Activated naive CD4-positive, alpha-beta T cell treated with anti-CD3 and anti-CD28 coated beads, Interleukin-2, amount 10 ng/mL, durations not matched to agents 7 days and 5 days (primary cell): ENCODE measurements around the gene C20orf173.
A peak's percentile ranks its signal among the peaks of the same experiment; 100 is the strongest.

Source experiments
- CTCF ChIA-PET: fragments of 350-600 bp; sonication (Branson Sonifier 250); formaldehyde crosslinking; loops from one replicate; lab custom pipeline; 2021; ENCODE audit warnings: antibody characterized with exemption; lab: Charles Lee
- DNase-seq: peaks from one replicate; pipeline ENCODE4 v3.0.0-alpha.2; 2020
- H3K27ac Mint-ChIP-seq: one replicate; pipeline ENCODE4 v1.8.0; 2021; ENCODE audit warnings: mild to moderate bottlenecking, moderate library complexity, mixed read lengths
- H3K27me3 Mint-ChIP-seq: one replicate; pipeline ENCODE4 v1.8.0; 2021; ENCODE audit warnings: mild to moderate bottlenecking, mixed read lengths
- H3K36me3 Mint-ChIP-seq: one replicate; pipeline ENCODE4 v1.8.0; 2021; ENCODE audit warnings: mixed read lengths
- H3K4me1 Mint-ChIP-seq: one replicate; pipeline ENCODE4 v1.8.0; 2021; ENCODE audit warnings: mixed read lengths
- H3K4me3 Mint-ChIP-seq: one replicate; pipeline ENCODE4 v1.8.0; 2021; ENCODE audit warnings: mild to moderate bottlenecking, moderate library complexity, mixed read lengths
- H3K9me3 Mint-ChIP-seq: one replicate; pipeline ENCODE4 v1.8.0; 2021; ENCODE audit warnings: mixed read lengths

Gene C20orf173

GRCh38 chr20:35529552-35529951 is at the start of gene C20orf173:
Gene C20orf173 (minus strand): TSS chr20:35529652. CDS start chr20:35529373, 279 bp downstream.
- Mint-ChIP-seq H3K27ac (no peak within 1 kb of the TSS), H3K27me3 (peaks cover 7% of the 10 kb centered on the region), H3K9me3 (no peaks in the 10 kb centered on the region), H3K4me3 (no peak within 1 kb of the TSS), H3K36me3 (no peaks in the 10 kb centered on the region), H3K4me1 (no peaks in the 10 kb centered on the region)
- CTCF ChIA-PET = no interaction called here
- DNase-seq = no peak

- CTCF ChIA-PET = no interaction called here
- Mint-ChIP-seq H3K27me3 (peaks cover 31% of the 10 kb centered on the region), H3K4me3 (no peak overlapping the region), H3K27ac (no peak overlapping the region), H3K36me3 (no peaks in the 10 kb centered on the region), H3K9me3 (no peaks in the 10 kb centered on the region), H3K4me1 (no peaks in the 10 kb centered on the region)
- no peak for DNase-seq
These were observed 49.7 kb upstream of the C20orf173 start for GRCh38 chr20:35579196-35579595.

- H3K4me3 Mint-ChIP-seq = no peak overlapping the region
- no peak overlapping the region for H3K27ac Mint-ChIP-seq
- H3K36me3 Mint-ChIP-seq = no peaks in the 10 kb centered on the region
- no peaks in the 10 kb centered on the region for H3K4me1 Mint-ChIP-seq
- no peak for DNase-seq
- no peaks in the 10 kb centered on the region for H3K9me3 Mint-ChIP-seq
- CTCF ChIA-PET = no interaction called here
- peaks cover 31% of the 10 kb centered on the region for H3K27me3 Mint-ChIP-seq
These were observed 49.0 kb upstream of the C20orf173 start for GRCh38 chr20:35578469-35578868.

- CTCF ChIA-PET = no interaction called here
- Mint-ChIP-seq H3K9me3 (peaks cover 5% of the 10 kb centered on the region), H3K4me3 (no peak overlapping the region), H3K27ac (no peak overlapping the region), H3K4me1 (no peaks in the 10 kb centered on the region), H3K36me3 (peaks cover 2% of the 10 kb centered on the region), H3K27me3 (peaks cover 24% of the 10 kb centered on the region)
- DNase-seq = no peak
These were observed 47.4 kb upstream of the C20orf173 start for GRCh38 chr20:35576816-35577215.

GRCh38 chr20:35575958-35576357 is 46.5 kb upstream of the C20orf173 start:
- DNase-seq = no peak
- H3K9me3 Mint-ChIP-seq = peaks cover 5% of the 10 kb centered on the region
- H3K4me1 Mint-ChIP-seq = no peaks in the 10 kb centered on the region
- no peak overlapping the region for H3K27ac Mint-ChIP-seq
- peaks cover 22% of the 10 kb centered on the region for H3K27me3 Mint-ChIP-seq
- H3K4me3 Mint-ChIP-seq = no peak overlapping the region
- CTCF ChIA-PET = no interaction called here
- peaks cover 2% of the 10 kb centered on the region for H3K36me3 Mint-ChIP-seq

GRCh38 chr20:35572838-35573237 is 43.4 kb upstream of the C20orf173 start:
- Mint-ChIP-seq H3K27ac (no peak overlapping the region), H3K9me3 (peaks cover 5% of the 10 kb centered on the region), H3K27me3 (peaks cover 10% of the 10 kb centered on the region), H3K4me1 (no peaks in the 10 kb centered on the region), H3K4me3 (no peak overlapping the region), H3K36me3 (peaks cover 2% of the 10 kb centered on the region)
- DNase-seq = no peak
- CTCF ChIA-PET = interaction anchor here (0.6 kb wide), 1 partner anchor 1640 kb away, joined by 4 read pairs; no protein-coding TSS in a partner anchor

- Mint-ChIP-seq H3K27me3 (peaks cover 12% of the 10 kb centered on the region), H3K36me3 (peaks cover 2% of the 10 kb centered on the region), H3K4me3 (no peak overlapping the region), H3K4me1 (no peaks in the 10 kb centered on the region), H3K9me3 (peaks cover 5% of the 10 kb centered on the region), H3K27ac (no peak overlapping the region)
- CTCF ChIA-PET = no interaction called here
- no peak for DNase-seq
These were observed 42.1 kb upstream of the C20orf173 start for GRCh38 chr20:35571555-35571954.

- no peak overlapping the region for H3K4me3 Mint-ChIP-seq
- no peaks in the 10 kb centered on the region for H3K4me1 Mint-ChIP-seq
- peaks cover 5% of the 10 kb centered on the region for H3K9me3 Mint-ChIP-seq
- H3K36me3 Mint-ChIP-seq = peaks cover 2% of the 10 kb centered on the region
- CTCF ChIA-PET = interaction anchor here (1.1 kb wide), 1 partner anchor 424 kb away, joined by 3 read pairs; no protein-coding TSS in a partner anchor
- peak; percentile 31 for DNase-seq
- H3K27me3 Mint-ChIP-seq = peaks cover 14% of the 10 kb centered on the region
- no peak overlapping the region for H3K27ac Mint-ChIP-seq
These were observed 39.2 kb upstream of the C20orf173 start for GRCh38 chr20:35568645-35569044.

- no peak overlapping the region for H3K27ac Mint-ChIP-seq
- H3K9me3 Mint-ChIP-seq = no peaks in the 10 kb centered on the region
- no peak overlapping the region for H3K4me3 Mint-ChIP-seq
- DNase-seq = no peak
- no peaks in the 10 kb centered on the region for H3K4me1 Mint-ChIP-seq
- peaks cover 14% of the 10 kb centered on the region for H3K27me3 Mint-ChIP-seq
- CTCF ChIA-PET = interaction anchor here (0.8 kb wide), 1 partner anchor 428 kb away, joined by 3 read pairs; no protein-coding TSS in a partner anchor
- no peaks in the 10 kb centered on the region for H3K36me3 Mint-ChIP-seq
These were observed 35.5 kb upstream of the C20orf173 start for GRCh38 chr20:35564905-35565304.

GRCh38 chr20:35563834-35564233 is 34.4 kb upstream of the C20orf173 start:
- Mint-ChIP-seq H3K36me3 (no peaks in the 10 kb centered on the region), H3K4me3 (no peak overlapping the region), H3K27ac (no peak overlapping the region), H3K4me1 (no peaks in the 10 kb centered on the region), H3K9me3 (no peaks in the 10 kb centered on the region), H3K27me3 (peaks cover 14% of the 10 kb centered on the region)
- CTCF ChIA-PET = interaction anchor here (0.8 kb wide), 1 partner anchor 429 kb away, joined by 3 read pairs; no protein-coding TSS in a partner anchor
- no peak for DNase-seq

GRCh38 chr20:35562541-35563110 is 33.2 kb upstream of the C20orf173 start:
- no peaks in the 10 kb centered on the region for H3K4me1 Mint-ChIP-seq
- H3K36me3 Mint-ChIP-seq = no peaks in the 10 kb centered on the region
- no peak overlapping the region for H3K4me3 Mint-ChIP-seq
- DNase-seq = no peak
- peaks cover 14% of the 10 kb centered on the region for H3K27me3 Mint-ChIP-seq
- H3K27ac Mint-ChIP-seq = no peak overlapping the region
- H3K9me3 Mint-ChIP-seq = no peaks in the 10 kb centered on the region
- CTCF ChIA-PET = no interaction called here

- Mint-ChIP-seq H3K4me3 (no peak overlapping the region), H3K27me3 (peaks cover 7% of the 10 kb centered on the region), H3K27ac (no peak overlapping the region), H3K9me3 (no peaks in the 10 kb centered on the region), H3K36me3 (no peaks in the 10 kb centered on the region), H3K4me1 (no peaks in the 10 kb centered on the region)
- CTCF ChIA-PET = no interaction called here
- DNase-seq = no peak
These were observed 32.2 kb upstream of the C20orf173 start for GRCh38 chr20:35561671-35562070.

GRCh38 chr20:35561268-35561667 is 31.8 kb upstream of the C20orf173 start:
- CTCF ChIA-PET = no interaction called here
- H3K27ac Mint-ChIP-seq = no peak overlapping the region
- peaks cover 7% of the 10 kb centered on the region for H3K27me3 Mint-ChIP-seq
- no peaks in the 10 kb centered on the region for H3K36me3 Mint-ChIP-seq
- peak; percentile 32 for DNase-seq
- no peaks in the 10 kb centered on the region for H3K9me3 Mint-ChIP-seq
- H3K4me3 Mint-ChIP-seq = no peak overlapping the region
- H3K4me1 Mint-ChIP-seq = no peaks in the 10 kb centered on the region

- H3K36me3 Mint-ChIP-seq = no peaks in the 10 kb centered on the region
- DNase-seq = no peak
- H3K4me3 Mint-ChIP-seq = no peak overlapping the region
- H3K27me3 Mint-ChIP-seq = peaks cover 7% of the 10 kb centered on the region
- H3K9me3 Mint-ChIP-seq = no peaks in the 10 kb centered on the region
- CTCF ChIA-PET = no interaction called here
- no peaks in the 10 kb centered on the region for H3K4me1 Mint-ChIP-seq
- no peak overlapping the region for H3K27ac Mint-ChIP-seq
These were observed 31.1 kb upstream of the C20orf173 start for GRCh38 chr20:35560541-35560940.

GRCh38 chr20:35560105-35560511 is 30.7 kb upstream of the C20orf173 start:
- Mint-ChIP-seq H3K9me3 (no peaks in the 10 kb centered on the region), H3K36me3 (no peaks in the 10 kb centered on the region), H3K27me3 (peaks cover 7% of the 10 kb centered on the region), H3K4me1 (no peaks in the 10 kb centered on the region), H3K27ac (no peak overlapping the region), H3K4me3 (no peak overlapping the region)
- CTCF ChIA-PET = no interaction called here
- no peak for DNase-seq
